Measurements from ENCODE around the gene IRS2. TPM values are rescaled to one million over a fixed set of nuclear protein-coding genes. Genes with fewer than 3 reads are reported as not detected.

The IRS2 gene
- total and polyA plus RNA-seq, 4 donors = 6.8 to 27.1 (median 15.4) TPM

DNA sequence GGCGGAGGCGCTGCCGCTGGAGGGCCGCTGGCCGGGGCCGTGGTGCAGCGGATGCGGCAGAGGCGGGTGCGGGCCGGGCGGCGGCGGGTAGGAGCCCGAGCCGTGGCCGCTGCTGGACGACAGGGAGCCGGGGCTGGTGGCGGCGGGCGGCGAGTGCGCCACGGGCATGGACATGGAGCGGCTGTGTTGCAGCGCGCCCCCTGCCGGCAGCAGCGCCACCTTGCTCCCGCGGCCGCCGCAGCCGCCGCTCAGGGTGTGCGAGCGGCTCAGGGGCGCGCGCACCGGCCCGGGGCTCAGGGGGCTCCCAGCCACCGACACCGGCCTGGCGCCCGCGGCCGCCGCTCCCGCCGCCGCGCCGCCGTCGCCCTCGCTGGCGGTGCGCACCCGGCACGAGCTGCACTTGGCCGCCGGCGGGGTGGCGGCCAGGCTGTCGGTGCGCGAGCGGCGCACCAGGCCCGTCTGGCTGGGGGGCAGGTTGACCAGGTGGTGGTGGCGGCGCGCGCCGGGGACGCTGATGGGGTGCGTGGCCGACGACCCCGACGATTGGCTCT, 1.7 kb downstream of the IRS2 start:
- Histone ChIP-seq H3K9me3 (ENCODE audit: control insufficient read depth in 4 of 4, insufficient read depth in 3 of 4, low read length in 3 of 4) (no peaks in the 10 kb centered on the region), H3K9ac (ENCODE audit: insufficient read depth in 1 of 2, low read length in 2 of 2) (no peak overlapping the region), H3K4me1 (ENCODE audit: control insufficient read depth in 5 of 5, insufficient read depth in 5 of 5, low read length in 5 of 5) (peaks cover 4 to 29% (median 15%) of the 10 kb centered on the region in 5 donors), H3K4me3 (peak overlapping the region; percentile 80), H3K27me3 (ENCODE audit: control insufficient read depth in 3 of 3, insufficient read depth in 3 of 3, low read length in 2 of 3) (peaks cover 0 to 6% (median 3%) of the 10 kb centered on the region in 3 donors), H3K27ac (ENCODE audit: low read depth in 1 of 2, low read length in 1 of 2) (peak overlapping the region; percentile 82 to 87), H3K36me3 (ENCODE audit: control insufficient read depth in 4 of 4, insufficient read depth in 4 of 4, low read length in 4 of 4) (peaks cover 0 to 33% (median 12%) of the 10 kb centered on the region in 4 donors)
- DNase-seq = peak; percentile 76 to 88 (median 87)
- peak; percentile 70 for ATAC-seq (ENCODE audit: insufficient read depth, low FRiP score)
- TF ChIP-seq, protein P1, sequence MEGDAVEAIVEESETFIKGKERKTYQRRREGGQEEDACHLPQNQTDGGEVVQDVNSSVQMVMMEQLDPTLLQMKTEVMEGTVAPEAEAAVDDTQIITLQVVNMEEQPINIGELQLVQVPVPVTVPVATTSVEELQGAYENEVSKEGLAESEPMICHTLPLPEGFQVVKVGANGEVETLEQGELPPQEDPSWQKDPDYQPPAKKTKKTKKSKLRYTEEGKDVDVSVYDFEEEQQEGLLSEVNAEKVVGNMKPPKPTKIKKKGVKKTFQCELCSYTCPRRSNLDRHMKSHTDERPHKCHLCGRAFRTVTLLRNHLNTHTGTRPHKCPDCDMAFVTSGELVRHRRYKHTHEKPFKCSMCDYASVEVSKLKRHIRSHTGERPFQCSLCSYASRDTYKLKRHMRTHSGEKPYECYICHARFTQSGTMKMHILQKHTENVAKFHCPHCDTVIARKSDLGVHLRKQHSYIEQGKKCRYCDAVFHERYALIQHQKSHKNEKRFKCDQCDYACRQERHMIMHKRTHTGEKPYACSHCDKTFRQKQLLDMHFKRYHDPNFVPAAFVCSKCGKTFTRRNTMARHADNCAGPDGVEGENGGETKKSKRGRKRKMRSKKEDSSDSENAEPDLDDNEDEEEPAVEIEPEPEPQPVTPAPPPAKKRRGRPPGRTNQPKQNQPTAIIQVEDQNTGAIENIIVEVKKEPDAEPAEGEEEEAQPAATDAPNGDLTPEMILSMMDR (IDR thresholded peaks at IDR 0.05; ENCODE audit: control extremely low read depth, extremely low read depth) = peak; percentile 71
- WGBS, 2 donors = 3 to 6% methylated on average over 35 to 83 of the region's 83 CpGs

DNA sequence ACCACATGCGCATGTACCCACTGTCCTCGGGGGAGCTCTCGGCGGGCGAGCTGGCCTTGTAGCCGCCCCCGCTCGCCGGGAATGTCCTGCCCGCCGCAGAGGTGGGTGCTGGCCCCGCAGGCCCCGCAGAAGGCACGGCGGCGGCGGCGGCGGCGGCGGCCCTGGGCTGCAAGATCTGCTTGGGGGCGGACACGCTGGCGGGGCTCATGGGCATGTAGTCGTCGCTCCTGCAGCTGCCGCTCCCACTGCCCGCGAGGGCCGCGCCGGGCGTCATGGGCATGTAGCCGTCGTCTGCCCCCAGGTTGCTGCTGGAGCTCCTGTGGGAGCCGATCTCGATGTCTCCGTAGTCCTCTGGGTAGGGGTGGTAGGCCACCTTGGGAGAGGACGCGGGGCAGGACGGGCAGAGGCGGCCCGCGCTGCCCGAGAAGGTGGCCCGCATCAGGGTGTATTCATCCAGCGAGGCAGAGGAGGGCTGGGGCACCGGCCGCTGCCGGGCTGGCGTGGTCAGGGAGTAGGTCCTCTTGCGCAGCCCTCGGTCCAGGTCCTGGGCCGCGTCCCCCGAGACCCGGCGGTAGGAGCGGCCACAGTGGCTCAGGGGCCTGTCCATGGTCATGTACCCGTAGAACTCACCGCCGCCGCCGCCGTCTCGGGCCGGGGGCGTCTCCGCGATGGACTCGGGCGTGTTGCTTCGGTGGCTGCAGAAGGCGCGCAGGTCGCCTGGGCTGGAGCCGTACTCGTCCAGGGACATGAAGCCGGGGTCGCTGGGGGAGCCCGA, 2.4 kb downstream of the IRS2 start:
- Histone ChIP-seq H3K27ac (ENCODE audit: low read depth in 1 of 2, low read length in 1 of 2) (peak overlapping the region in 1 of 2 donors; percentile 82), H3K36me3 (ENCODE audit: control insufficient read depth in 4 of 4, insufficient read depth in 4 of 4, low read length in 4 of 4) (peaks cover 0 to 33% (median 14%) of the 10 kb centered on the region in 4 donors), H3K4me3 (peak overlapping the region; percentile 80), H3K9me3 (ENCODE audit: control insufficient read depth in 4 of 4, insufficient read depth in 3 of 4, low read length in 3 of 4) (no peaks in the 10 kb centered on the region), H3K4me1 (ENCODE audit: control insufficient read depth in 5 of 5, insufficient read depth in 5 of 5, low read length in 5 of 5) (peaks cover 4 to 30% (median 15%) of the 10 kb centered on the region in 5 donors), H3K27me3 (ENCODE audit: control insufficient read depth in 3 of 3, insufficient read depth in 3 of 3, low read length in 2 of 3) (peaks cover 0 to 6% (median 0%) of the 10 kb centered on the region in 3 donors), H3K9ac (ENCODE audit: insufficient read depth in 1 of 2, low read length in 2 of 2) (no peak overlapping the region)
- ATAC-seq (ENCODE audit: insufficient read depth, low FRiP score) = no peak
- DNase-seq = no peak
- TF ChIP-seq, protein P1 (IDR thresholded peaks at IDR 0.05; ENCODE audit: control extremely low read depth, extremely low read depth) = no peak
- WGBS, 2 donors = 72 to 85% methylated on average over 71 to 81 of the region's 81 CpGs

DNA sequence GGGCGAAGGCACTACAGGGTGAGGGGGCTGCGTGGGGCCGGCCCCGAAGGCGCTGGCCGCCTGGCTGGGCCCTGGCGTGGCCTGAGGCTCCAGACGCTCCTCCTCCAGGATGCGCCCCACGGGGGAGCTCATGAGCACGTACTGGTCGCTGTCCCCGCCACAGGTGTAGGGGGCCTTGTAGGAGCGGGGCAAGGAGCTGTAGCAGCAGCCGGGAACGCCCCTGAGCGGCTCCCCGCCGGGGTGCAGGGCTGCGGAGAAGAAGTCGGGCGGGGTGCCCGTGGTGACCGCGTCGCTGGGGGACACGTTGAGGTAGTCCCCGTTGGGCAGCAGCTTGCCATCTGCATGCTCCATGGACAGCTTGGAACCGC, 3.0 kb downstream of the IRS2 start:
- H3K4me1 ChIP-seq (ENCODE audit: control insufficient read depth in 5 of 5, insufficient read depth in 5 of 5, low read length in 5 of 5) = peaks cover 2 to 30% (median 15%) of the 10 kb centered on the region in 5 donors
- DNase-seq (no peak), ATAC-seq (ENCODE audit: insufficient read depth, low FRiP score) (no peak)
- peak overlapping the region in 1 of 2 donors; percentile 10 for H3K27ac ChIP-seq (ENCODE audit: low read depth in 1 of 2, low read length in 1 of 2)
- H3K9ac ChIP-seq (ENCODE audit: insufficient read depth in 1 of 2, low read length in 2 of 2) = no peak overlapping the region
- H3K27me3 ChIP-seq (ENCODE audit: control insufficient read depth in 3 of 3, insufficient read depth in 3 of 3, low read length in 2 of 3) = peaks cover 0 to 1% (median 0%) of the 10 kb centered on the region in 3 donors
- 94 to 98% methylated on average over 29 of the region's 29 CpGs for WGBS, 2 donors
- peaks cover 0 to 33% (median 14%) of the 10 kb centered on the region in 4 donors for H3K36me3 ChIP-seq (ENCODE audit: control insufficient read depth in 4 of 4, insufficient read depth in 4 of 4, low read length in 4 of 4)
- H3K9me3 ChIP-seq (ENCODE audit: control insufficient read depth in 4 of 4, insufficient read depth in 3 of 4, low read length in 3 of 4) = no peaks in the 10 kb centered on the region
- TF ChIP-seq, protein P1 (IDR thresholded peaks at IDR 0.05; ENCODE audit: control extremely low read depth, extremely low read depth) = no peak
- peak overlapping the region; percentile 10 for H3K4me3 ChIP-seq

Data from lung (tissue), 12 donors.